Stimulated activated CD8-positive, alpha-beta memory T cell treated with anti-CD3 and anti-CD28 coated beads, Interleukin-4, amount 100 ng/mL, for 24 hours (primary cell): ENCODE results near the gene VDR.

Experiments
- DNase-seq: peaks from one replicate; pipeline ENCODE4 v3.0.0-alpha.2; 2020; ENCODE audit warnings: low read depth

Gene VDR

DNA sequence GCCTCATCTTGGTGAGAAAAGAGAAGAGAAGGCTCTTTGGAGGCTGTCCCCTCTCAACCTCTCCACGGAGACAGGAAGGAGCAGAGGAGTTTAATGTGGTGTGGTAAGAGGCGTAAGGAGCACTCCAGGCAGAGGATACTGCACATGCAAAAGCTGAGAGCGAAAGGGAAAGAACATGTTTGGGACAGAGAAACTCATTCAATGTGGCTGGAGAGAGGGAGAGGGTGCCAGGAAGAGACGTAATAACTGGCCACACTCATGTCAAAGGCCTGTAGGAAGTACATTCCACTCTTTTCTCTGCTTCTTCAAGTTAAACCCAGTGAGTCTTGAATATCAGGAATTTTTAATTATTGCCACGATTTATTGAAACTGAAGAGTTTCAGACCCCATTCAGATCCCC, 12.0 kb downstream of the VDR start:
- DNase-seq: no peak

DNA sequence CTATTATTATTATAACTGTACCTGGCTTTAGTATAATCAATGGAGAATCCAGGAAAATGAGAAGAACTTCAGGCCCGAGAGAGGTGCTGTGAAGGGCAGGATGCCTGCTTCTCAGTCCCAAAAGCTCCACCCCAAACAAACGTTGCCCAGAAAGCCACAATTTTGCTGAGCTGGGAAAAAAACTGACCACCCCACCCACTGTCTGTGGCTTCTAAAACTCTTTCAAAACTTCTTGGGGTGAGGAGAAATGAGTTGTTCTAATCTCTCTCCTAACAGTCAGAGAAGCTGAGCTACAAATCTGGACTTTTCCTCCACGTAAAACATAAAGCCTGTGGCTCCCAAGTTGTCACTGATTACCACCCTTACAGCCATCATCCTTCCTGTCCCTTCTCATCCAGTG, 13.4 kb downstream of the VDR start:
- DNase-seq: no peak

DNA sequence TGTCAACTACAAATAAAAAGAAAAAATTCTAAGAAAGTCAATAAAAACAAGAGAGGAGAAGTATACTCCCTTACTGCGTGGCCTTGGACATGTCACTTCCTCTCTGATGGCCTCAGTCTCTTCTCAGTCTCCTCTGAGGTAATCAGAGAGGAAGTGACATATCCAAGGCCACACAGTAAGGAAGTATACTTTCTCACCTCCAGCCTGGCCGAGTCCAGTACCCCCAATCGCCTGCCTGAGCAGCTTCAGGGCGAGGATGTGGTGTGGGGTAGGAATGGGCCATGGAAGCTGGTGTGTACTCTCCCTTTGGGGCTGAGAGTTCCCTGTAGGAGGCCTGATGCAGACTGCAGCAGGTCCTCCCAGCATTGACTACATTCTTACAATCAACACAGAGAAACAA, 15.8 kb downstream of the VDR start:
- no peak for DNase-seq

DNA sequence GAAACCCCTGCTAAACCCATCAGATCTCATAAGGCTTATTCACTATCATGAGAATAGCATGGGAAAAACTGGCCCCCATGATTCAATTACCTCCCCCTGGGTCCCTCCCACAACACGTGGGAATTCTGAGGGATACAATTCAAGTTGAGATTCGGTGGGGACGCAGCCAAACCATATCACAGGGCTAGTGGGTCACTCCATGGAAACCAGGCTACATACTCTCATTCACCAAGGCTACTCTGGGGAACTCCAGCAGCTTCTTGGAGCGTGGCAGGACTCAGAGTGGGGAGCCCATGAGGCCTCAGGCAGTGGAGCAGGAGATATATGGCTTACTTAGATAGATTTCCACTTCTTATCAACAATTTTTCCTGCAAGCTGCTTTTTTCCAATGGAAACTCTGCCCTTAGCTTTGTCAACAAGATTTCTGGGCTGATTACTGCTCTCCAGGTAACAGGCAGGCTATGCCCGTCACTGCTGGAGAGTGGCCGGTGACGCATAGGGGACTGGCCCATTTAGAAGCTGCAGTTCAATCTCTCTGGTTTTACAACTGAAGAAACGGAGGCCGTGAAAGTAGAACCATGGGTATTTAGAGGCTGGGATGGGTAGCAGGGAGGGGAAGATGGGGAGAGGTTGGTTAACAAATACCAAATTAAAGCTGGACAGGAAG, 16.5 kb downstream of the VDR start:
- DNase-seq: no peak

DNA sequence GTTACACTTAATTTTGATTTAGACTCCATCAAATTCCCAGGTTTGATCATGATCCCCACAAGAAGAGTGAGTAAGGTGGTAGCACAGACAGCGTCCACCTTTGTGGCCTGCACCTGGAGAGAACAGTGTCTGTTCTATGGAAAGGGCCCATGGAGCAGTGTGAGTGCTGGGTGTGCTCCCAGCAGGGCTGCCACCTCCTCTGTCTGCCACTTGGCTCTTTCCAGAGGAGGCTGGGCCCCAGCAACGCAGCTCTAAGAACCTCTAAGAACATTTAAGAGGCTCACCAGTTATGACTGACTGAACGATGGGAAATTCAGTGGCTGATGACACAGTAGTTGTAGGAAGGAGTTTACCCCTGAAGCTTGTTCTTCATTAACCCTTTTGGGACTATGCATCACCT, 17.3 kb downstream of the VDR start:
- DNase-seq: no peak

GRCh38 chr12:47886510-47887240, 18.1 kb downstream of the VDR start:
- DNase-seq: no peak

GRCh38 chr12:47885566-47885965, 19.2 kb downstream of the VDR start:
- no peak for DNase-seq

- peak; percentile 71 for DNase-seq
These were observed 19.7 kb downstream of the VDR start for GRCh38 chr12:47885012-47885501.

- DNase-seq: no peak
These were observed 20.3 kb downstream of the VDR start for GRCh38 chr12:47884501-47884900.

DNA sequence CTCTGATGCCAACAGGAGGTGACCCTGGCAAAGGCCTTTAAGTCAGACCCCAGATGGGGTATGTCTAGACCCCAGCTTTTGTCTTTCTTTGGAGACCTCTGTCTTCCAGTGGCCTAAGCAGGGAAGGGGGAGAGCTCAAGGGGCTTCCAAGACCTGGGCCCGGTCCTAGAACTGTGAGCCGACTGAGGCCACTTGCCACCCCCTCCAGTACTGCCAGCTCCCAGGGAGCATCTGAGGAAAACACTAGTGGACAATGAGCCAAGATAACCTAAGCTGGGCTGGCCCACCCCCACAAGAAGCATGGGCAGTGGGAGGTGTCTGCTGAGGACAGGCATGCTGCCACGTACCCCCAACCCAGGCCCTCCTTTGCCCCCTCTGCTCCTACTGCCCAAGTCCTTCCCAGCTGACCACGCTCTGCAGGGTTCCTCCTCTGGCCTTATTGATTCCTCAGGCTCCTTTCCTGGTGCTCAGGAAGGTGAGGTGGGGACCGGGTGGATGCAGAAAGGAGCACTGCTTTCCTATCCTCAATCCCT, 21.1 kb downstream of the VDR start:
- no peak for DNase-seq

DNA sequence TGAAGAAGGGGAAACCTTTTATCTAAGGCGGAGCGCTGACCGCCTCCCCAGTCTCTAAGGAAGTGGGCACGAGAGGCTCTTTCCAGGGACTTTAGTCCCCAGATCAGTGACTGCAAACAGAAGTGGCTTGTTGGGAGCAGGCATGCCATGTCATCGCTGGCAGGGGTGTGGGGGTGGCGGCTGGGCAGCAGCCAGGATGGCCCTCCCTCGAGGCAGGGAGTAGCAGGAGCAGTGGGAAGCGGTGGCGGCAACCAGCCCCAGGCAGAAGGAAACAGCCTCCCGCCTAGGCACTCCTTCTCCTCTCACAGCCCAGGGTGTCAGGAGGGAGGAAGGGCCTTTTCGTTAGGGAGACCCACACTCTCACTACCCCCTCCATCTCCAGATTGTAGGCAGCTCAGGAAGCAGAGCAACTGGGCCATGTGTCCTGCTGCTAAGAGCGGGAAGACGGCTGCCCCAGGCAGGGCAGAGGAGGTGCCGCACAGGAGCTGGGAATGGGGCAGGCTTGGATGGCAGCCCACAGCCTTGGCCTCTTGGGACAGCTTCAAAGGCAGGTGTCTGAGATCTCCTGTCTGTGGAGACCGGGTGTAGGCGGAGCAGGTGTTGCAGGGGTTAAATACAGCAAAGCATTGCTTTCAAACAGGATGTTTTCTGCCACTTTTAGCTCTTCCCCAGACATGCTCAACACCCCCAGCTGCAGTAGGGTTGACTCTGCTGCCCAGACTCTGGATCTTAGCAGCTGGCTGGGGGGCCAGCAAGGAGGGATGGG, 21.8 kb downstream of the VDR start:
- peak; percentile 20 for DNase-seq

- DNase-seq: no peak
These were observed 22.9 kb downstream of the VDR start for GRCh38 chr12:47881826-47882427.

DNA sequence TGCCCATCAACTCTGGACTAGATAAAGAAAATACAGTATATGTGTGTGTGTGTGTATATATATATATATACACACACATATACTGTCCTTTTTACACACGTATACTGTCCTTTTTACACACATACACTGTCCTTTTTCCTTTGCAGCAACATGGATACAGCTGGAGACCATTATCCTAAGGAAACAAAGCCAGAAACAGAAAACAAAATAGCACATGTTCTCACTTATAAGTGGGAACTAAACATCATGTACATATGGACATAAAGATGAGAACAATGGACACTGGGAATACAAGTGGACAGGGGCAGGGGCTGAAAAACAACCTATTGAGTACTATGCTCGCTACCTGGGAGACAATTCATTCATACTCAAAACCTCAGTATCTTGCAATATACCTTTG, 23.7 kb downstream of the VDR start:
- no peak for DNase-seq

DNA sequence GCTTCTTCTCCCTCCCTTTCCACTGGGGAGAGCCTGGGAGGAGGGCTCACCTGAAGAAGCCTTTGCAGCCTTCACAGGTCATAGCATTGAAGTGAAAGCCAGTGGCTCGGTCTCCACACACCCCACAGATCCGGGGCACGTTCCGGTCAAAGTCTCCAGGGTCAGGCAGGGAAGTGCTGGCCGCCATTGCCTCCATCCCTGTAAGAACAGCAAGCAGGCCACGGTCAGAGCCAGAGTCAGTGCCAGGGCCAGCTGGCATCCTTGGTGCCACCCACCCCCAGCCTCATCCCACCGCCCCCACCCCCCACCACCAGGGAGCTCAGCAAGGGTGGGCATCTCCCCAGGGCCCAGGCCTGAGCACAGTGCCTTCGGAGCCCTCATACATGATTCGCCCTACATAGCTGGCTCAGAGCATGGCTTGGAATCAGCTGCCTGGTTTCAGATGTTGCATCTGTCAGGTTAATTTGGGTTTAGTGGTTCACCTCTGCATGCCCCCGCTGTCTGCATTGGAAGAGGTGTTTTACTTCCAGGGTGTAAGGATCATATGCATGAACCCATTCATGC, 25.8 kb downstream of the VDR start:
- no peak for DNase-seq

DNA sequence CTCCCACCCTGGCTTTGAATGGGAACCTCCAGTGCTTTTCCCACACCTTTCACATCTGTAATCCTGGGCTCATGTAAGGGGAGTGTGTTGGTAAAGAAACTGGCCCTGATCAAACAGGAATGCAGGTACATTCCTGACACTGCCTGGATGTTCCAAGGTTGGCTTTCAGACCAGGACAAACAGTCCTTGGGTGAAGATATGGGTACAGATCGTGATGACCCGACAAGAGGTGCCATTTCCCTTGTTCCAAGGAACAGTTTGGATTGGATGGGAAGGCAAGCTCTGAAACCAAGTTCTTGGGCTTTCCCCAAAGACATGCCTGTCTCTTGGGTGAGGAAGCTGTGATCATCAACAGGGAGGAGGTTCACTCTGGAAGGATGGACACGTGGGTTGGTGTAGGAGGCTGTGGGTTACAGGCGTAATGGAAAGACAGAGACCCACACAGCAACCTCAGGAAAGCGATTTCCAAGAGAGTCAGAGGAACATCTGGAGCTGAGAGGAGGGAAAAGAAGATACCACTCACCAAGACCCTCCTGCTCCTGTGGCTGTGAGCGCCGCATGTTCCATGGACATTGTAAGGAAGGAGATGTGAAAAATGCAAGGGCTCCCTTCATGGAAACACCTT, 26.4 kb downstream of the VDR start:
- no peak for DNase-seq

- DNase-seq: no peak
These were observed 27.7 kb downstream of the VDR start for GRCh38 chr12:47877081-47877480.

GRCh38 chr12:47876440-47876960, 28.3 kb downstream of the VDR start:
- DNase-seq: no peak

- DNase-seq: no peak
These were observed 28.9 kb downstream of the VDR start for GRCh38 chr12:47875746-47876439.

DNA sequence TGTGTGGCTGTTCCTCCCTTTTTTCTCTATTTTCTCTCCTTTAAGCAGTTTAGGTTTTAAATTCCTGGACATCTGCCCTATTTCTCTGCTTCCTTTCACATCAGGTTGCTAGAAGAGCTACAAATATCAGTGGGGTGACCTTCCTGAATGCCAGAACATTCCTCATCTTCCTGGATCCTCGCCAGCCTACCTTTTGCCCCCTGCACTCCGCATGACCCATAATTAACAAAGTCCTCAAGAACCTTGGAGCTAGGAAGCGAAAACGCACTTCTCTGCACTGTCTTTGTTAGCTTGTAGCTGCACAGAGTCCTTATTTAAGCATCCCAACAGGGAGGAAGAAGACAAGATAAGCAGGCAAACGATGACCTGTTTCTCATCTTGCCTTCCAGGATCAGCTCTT, 30.5 kb downstream of the VDR start:
- DNase-seq: no peak

DNA sequence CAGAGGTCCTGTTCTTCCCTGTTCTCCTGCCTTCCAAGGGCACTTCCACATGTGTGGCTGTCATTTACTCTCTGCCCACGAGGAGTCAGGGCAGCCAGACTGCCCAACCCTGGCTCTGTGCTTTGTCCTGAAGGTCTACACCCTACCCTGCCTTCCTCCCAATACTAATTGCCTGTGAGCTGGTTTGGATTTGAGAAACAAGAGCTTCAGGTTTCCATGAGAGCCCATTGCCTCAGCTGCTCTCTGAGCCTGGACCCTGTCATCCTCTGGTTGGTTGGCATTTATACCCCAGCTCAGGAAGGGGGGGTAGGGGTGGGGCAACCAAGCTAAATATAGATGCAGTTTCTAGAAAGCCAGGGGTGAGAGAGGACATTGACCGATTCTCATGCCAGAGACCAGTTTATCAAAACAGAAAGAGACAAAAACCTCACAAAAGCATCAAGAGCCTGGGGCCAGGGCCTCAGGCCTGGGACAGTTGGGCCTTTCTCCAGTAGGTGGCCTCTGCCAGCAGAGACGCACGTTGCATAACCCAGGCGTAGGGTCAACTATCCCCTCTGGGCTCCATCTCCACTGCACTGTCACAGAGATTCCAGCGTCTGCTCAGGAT, 34.5 kb downstream of the VDR start:
- no peak for DNase-seq
